Fibroblast of mammary gland (primary cell): Measurements from ENCODE around the gene LAMA5.

Experiments used
- DNase-seq: peaks from one replicate; pipeline ENCODE4 v3.0.0-alpha.2; 2010; ENCODE audit warnings: low read depth
- H3K4me3 ChIP-seq: 2 replicates; pipeline ENCODE4 v1.5.1; 2011; ENCODE audit warnings: low read depth, mild to moderate bottlenecking, low read length, moderate library complexity; ENCODE audit not compliant: control insufficient read depth
- CTCF ChIP-seq: conservative IDR thresholded peaks from 2 replicates; pipeline ENCODE4 v1.5.1; 2011; ENCODE audit warnings: low read depth, low read length, inconsistent platforms; ENCODE audit not compliant: control insufficient read depth, insufficient read depth

Gene LAMA5

GRCh38 chr20:62284448-62284847 lies 82.7 kb downstream of the LAMA5 start:
- no peak overlapping the region for H3K4me3 ChIP-seq
- DNase-seq: no peak
- TF ChIP-seq CTCF: no peak

GRCh38 chr20:62282877-62283503 lies 84.1 kb downstream of the LAMA5 start:
- no peak for TF ChIP-seq CTCF
- no peak overlapping the region for H3K4me3 ChIP-seq
- DNase-seq: no peak

GRCh38 chr20:62282103-62282502 lies 85.0 kb downstream of the LAMA5 start:
- DNase-seq: no peak
- TF ChIP-seq CTCF: no peak
- no peak overlapping the region for H3K4me3 ChIP-seq

GRCh38 chr20:62281161-62281933 lies 85.8 kb downstream of the LAMA5 start:
- TF ChIP-seq CTCF: no peak
- DNase-seq: no peak
- no peak overlapping the region for H3K4me3 ChIP-seq

- no peak for TF ChIP-seq CTCF
- DNase-seq: no peak
- no peak overlapping the region for H3K4me3 ChIP-seq
These were observed 86.8 kb downstream of the LAMA5 start for GRCh38 chr20:62280303-62280702.

GRCh38 chr20:62277253-62277652 lies 89.9 kb downstream of the LAMA5 start:
- DNase-seq: no peak
- H3K4me3 ChIP-seq: no peak overlapping the region
- no peak for TF ChIP-seq CTCF
